Tibial artery (tissue), 4 donors: ENCODE measurements around the gene KRT77.

Experiments used
- DNase-seq, 2 donors: peaks; one replicate each; pipeline ENCODE4 v3.0.0-alpha.2; 2019
- H3K27ac ChIP-seq, 2 donors: fragments of 200-600 bp; sonication (generic) in 1 of 2; 1 replicate in 1 of 2; 2 replicates in 1 of 2; pipeline ENCODE4 v1.5.1; 2018 to 2019; ENCODE audit warnings: mild to moderate bottlenecking in 1 of 2
- H3K27me3 ChIP-seq, 2 donors: fragments of 200-600 bp; sonication (generic) in 1 of 2; one replicate each; pipeline versions ENCODE4 v1.5.1 to v1.6.0; 2016 to 2019
- H3K36me3 ChIP-seq, 3 donors: fragments of 200-600 bp; sonication (generic) in 2 of 3; one replicate each; pipeline ENCODE4 v1.5.1; 2016 to 2019; ENCODE audit warnings: mild to moderate bottlenecking in 2 of 3
- H3K4me1 ChIP-seq, 4 donors: fragments of 200-600 bp; sonication (generic) in 2 of 4; 1 replicate in 3 of 4; 2 replicates in 1 of 4; pipeline ENCODE4 v1.5.1; 2016 to 2019
- H3K4me3 ChIP-seq, 2 donors: fragments of 200-600 bp; sonication (generic) in 1 of 2; 1 replicate in 1 of 2; 2 replicates in 1 of 2; pipeline ENCODE4 v1.5.1; 2018 to 2019; ENCODE audit warnings: mild to moderate bottlenecking in 2 of 2
- H3K9me3 ChIP-seq, 3 donors: fragments of 200-600 bp; sonication (generic) in 1 of 3; one replicate each; pipeline ENCODE4 v1.5.1; 2016 to 2019
- intact Hi-C: fragments of 100-400 bp; cut with DNase I; formaldehyde crosslinking; loops from one replicate; pipeline ENCODE4 v1.15.0; 2023; ENCODE audit warnings: low total_unique reads
- TF ChIP-seq, protein P1 (sequence below), 2 experiments: fragments of 200-600 bp in 1 of 2; fragments of 450-650 bp in 1 of 2; IDR thresholded peaks; one replicate each; pipeline ENCODE4 v1.5.1; 2017 to 2019; ENCODE audit warnings: antibody characterized with exemption in 2 of 2, mild to moderate bottlenecking in 1 of 2, moderate library complexity in 1 of 2

Gene KRT77

DNA sequence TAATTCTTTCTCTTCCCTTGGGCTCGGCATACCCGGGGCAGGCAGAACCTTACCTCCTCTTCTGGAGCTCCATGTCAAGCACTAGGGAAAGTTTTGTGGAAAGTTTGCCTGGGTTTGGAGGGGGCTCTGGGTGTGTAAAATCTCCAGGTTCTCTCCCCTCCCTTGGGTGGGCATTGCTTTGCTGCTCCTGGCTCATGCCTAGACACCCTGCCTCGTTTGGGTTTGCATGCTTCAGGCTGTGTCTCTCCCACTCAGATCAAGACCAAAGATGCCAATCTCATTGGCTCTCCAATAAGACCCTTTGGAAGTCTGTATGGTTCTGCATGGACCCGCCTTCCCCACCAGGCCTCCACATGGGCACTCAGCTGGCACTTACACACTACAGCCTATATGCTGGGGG lies 45.1 kb downstream of the KRT77 start:
- DNase-seq: no peak
- Histone ChIP-seq H3K4me3 (no peak overlapping the region), H3K36me3 (no peaks in the 10 kb centered on the region), H3K27me3 (peaks cover 0 to 35% of the 10 kb centered on the region in 2 donors), H3K9me3 (no peaks in the 10 kb centered on the region), H3K27ac (no peak overlapping the region), H3K4me1 (no peaks in the 10 kb centered on the region)
- intact Hi-C loops: no loop called here
- TF ChIP-seq, protein P1, sequence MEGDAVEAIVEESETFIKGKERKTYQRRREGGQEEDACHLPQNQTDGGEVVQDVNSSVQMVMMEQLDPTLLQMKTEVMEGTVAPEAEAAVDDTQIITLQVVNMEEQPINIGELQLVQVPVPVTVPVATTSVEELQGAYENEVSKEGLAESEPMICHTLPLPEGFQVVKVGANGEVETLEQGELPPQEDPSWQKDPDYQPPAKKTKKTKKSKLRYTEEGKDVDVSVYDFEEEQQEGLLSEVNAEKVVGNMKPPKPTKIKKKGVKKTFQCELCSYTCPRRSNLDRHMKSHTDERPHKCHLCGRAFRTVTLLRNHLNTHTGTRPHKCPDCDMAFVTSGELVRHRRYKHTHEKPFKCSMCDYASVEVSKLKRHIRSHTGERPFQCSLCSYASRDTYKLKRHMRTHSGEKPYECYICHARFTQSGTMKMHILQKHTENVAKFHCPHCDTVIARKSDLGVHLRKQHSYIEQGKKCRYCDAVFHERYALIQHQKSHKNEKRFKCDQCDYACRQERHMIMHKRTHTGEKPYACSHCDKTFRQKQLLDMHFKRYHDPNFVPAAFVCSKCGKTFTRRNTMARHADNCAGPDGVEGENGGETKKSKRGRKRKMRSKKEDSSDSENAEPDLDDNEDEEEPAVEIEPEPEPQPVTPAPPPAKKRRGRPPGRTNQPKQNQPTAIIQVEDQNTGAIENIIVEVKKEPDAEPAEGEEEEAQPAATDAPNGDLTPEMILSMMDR (IDR thresholded peaks at IDR 0.05): no peak

DNA sequence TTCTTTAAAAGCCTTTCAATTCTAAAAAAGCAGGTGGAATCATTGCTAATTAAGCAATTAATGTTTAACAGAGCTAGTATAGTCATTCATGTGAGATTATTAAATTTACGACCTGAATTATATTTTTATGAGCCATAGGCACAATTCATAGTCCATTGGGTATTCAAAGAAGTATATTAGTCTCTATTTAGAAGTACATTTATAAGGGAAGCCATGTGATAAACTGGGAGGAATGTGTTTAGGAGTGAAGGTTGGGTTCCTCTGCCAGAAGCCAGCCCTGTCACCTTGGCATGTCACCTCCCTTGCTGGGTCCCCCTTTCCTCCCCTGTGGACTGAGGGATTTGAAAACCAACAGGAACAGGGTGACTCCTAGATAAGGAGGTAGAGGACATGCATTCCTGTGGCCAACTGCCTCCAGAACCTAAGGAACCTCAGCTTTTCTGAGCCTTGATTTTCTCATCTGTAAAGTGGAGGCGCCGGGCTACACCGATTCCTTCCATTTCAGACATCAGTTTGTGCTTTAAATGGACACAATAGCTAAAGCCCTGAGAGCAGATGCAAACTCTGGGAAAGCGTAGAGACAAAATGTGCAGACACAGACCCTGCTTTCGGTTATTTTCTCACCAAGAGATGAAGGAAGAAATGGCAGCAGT lies 45.9 kb downstream of the KRT77 start:
- H3K9me3 ChIP-seq: no peaks in the 10 kb centered on the region
- peaks cover 0 to 33% of the 10 kb centered on the region in 2 donors for H3K27me3 ChIP-seq
- H3K4me3 ChIP-seq: no peak overlapping the region
- DNase-seq: no peak
- H3K27ac ChIP-seq: no peak overlapping the region
- no peaks in the 10 kb centered on the region for H3K4me1 ChIP-seq
- TF ChIP-seq, protein P1 (IDR thresholded peaks at IDR 0.05): no peak
- H3K36me3 ChIP-seq: no peaks in the 10 kb centered on the region
- intact Hi-C loops: no loop called here

DNA sequence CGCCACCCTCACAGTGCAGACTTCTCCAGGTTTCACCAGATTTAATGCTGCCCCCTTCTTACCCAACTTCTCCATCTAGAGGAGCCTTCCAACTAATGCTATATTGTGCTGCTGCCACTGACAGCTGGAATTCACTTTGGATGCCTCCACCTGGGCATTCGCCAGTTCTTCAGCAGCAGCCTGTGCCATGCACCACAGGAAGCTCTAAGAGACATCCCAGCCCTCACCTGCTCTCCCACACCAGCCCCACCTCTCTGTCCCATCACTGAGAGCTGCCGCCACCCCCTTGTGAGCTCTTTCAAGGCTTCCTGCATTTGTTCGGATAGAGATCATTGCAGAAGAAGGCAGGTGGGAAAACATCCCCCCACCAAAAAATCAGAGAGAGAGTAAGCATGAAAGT lies 46.7 kb downstream of the KRT77 start:
- Histone ChIP-seq H3K36me3 (no peaks in the 10 kb centered on the region), H3K9me3 (no peaks in the 10 kb centered on the region), H3K4me3 (no peak overlapping the region), H3K27me3 (peaks cover 0 to 33% of the 10 kb centered on the region in 2 donors), H3K27ac (no peak overlapping the region), H3K4me1 (no peaks in the 10 kb centered on the region)
- TF ChIP-seq, protein P1 (IDR thresholded peaks at IDR 0.05): no peak
- no peak for DNase-seq
- intact Hi-C loops: no loop called here

DNA sequence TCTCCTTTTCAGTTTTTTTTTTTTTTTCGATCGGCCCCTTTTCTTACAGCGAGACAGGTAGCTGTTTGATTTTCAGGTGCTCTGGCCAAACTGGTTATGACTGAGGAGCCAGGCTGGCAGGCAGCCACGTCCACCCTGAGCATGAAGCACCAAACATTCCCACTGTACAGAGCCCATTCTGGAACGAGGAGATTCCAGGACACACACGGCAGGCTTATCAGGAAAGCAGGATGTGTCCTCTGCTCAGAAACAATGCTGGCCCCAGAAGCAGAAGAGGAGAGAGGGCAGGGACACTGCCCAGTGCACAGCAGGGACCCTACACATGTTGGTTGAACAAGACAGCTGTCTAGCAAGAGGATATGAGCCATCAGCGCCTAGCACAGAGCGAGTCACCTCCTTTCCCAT lies 47.6 kb downstream of the KRT77 start:
- intact Hi-C loops: no loop called here
- Histone ChIP-seq H3K36me3 (no peaks in the 10 kb centered on the region), H3K27ac (no peak overlapping the region), H3K27me3 (peaks cover 0 to 33% of the 10 kb centered on the region in 2 donors), H3K9me3 (no peaks in the 10 kb centered on the region), H3K4me1 (peaks cover 0 to 3% (median 0%) of the 10 kb centered on the region in 4 donors), H3K4me3 (no peak overlapping the region)
- no peak for DNase-seq
- TF ChIP-seq, protein P1 (IDR thresholded peaks at IDR 0.05): no peak

DNA sequence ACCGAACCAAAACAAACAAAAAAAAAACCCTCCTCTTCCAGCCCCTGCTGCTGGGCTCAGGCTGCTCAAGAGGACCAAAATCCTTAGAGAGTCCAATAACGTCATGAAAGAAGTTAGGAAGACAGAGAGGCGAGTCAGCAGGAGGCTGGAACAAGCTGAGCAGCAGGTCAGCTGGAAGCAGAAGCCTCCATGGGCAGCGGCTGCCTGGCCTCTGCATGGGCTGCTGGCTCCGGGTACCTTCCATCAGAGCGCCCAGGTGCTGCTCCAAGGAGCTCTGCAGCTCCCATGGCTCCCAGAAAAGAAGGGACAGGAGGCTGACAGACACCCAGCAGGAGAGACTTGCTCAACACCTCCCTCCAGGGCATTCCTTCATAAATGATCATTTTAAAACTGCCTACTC lies 48.1 kb downstream of the KRT77 start:
- Histone ChIP-seq H3K36me3 (no peaks in the 10 kb centered on the region), H3K9me3 (no peaks in the 10 kb centered on the region), H3K4me3 (no peak overlapping the region), H3K27ac (no peak overlapping the region), H3K27me3 (peaks cover 0 to 33% of the 10 kb centered on the region in 2 donors), H3K4me1 (peaks cover 0 to 7% (median 2%) of the 10 kb centered on the region in 4 donors)
- TF ChIP-seq, protein P1 (IDR thresholded peaks at IDR 0.05): no peak
- intact Hi-C loops: no loop called here
- DNase-seq: no peak
